ENCODE data around the gene STK38L.

Gene STK38L

GRCh38 chr12:27347779-27348178 lies 103.7 kb downstream of the STK38L start:
- H3K27ac ChIP-seq, result no peak overlapping the region
- TF ChIP-seq, protein P1, sequence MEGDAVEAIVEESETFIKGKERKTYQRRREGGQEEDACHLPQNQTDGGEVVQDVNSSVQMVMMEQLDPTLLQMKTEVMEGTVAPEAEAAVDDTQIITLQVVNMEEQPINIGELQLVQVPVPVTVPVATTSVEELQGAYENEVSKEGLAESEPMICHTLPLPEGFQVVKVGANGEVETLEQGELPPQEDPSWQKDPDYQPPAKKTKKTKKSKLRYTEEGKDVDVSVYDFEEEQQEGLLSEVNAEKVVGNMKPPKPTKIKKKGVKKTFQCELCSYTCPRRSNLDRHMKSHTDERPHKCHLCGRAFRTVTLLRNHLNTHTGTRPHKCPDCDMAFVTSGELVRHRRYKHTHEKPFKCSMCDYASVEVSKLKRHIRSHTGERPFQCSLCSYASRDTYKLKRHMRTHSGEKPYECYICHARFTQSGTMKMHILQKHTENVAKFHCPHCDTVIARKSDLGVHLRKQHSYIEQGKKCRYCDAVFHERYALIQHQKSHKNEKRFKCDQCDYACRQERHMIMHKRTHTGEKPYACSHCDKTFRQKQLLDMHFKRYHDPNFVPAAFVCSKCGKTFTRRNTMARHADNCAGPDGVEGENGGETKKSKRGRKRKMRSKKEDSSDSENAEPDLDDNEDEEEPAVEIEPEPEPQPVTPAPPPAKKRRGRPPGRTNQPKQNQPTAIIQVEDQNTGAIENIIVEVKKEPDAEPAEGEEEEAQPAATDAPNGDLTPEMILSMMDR (IDR thresholded peaks at IDR 0.05), result no peak

DNA sequence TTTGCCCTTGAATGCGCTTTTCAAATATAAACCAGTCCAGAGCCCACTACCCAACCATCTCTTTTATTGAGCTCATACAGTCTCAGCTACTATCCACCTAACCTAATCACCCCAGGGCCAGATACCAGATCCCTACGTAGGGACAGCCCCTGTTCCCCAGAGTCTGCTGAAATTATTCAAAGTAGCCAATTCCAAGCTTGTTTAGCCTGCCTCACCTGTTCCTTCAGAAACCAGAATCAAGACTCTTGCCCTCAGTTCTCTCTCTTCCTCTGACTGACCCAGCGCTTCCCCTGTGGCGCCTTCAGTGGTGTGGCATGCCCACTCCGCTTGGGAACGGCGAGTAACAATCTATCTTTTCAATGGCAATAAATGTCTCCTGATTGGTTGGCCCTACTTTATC lies 107.4 kb downstream of the STK38L start:
- no peaks in the 10 kb centered on the region for H3K27me3 ChIP-seq (ENCODE audit: control insufficient read depth, insufficient read depth, low read length)

More at GRCh38 chr12:27347779-27348178, 103.7 kb downstream of the STK38L start:
- no peaks in the 10 kb centered on the region for H3K27me3 ChIP-seq (ENCODE audit: control insufficient read depth, insufficient read depth, low read length)
- no peaks in the 10 kb centered on the region for H3K4me1 ChIP-seq
- H3K4me2 ChIP-seq (ENCODE audit: low read length), result no peak overlapping the region
- H3K79me2 ChIP-seq, result no peaks in the 10 kb centered on the region
- no peak overlapping the region for H3K4me3 ChIP-seq (ENCODE audit: low read depth, low read length)
- H3K9me3 ChIP-seq (ENCODE audit: control insufficient read depth, low read length), result no peaks in the 10 kb centered on the region
- H2AFZ ChIP-seq, result no peak overlapping the region
- no peak overlapping the region for H3K9ac ChIP-seq
- H3K36me3 ChIP-seq (ENCODE audit: control insufficient read depth, insufficient read depth, low read length), result no peaks in the 10 kb centered on the region

DNA sequence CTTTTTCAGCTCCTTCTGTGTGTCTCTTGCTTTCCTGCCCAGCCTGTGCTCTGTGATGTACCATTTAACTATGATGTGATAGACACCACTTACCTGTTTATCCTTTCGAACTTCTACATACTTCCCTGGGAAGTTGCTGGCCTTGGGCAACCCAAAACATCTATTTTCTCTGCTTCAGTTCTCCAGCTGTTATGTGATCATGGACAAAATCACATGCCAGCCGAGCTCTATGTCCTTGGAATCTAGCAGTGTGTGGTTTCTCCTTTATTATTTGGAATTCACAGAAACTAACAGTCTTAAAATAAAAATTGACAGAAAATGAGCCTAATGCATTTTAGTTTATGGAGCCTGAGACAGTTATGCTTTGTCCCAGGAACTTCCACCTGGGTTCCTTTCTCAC lies 111.4 kb downstream of the STK38L start:
- H3K4me2 ChIP-seq (ENCODE audit: low read length), result no peak overlapping the region
- no peak overlapping the region for H3K27ac ChIP-seq
- no peak overlapping the region for H3K9ac ChIP-seq
- no peaks in the 10 kb centered on the region for H3K4me1 ChIP-seq
- H3K9me3 ChIP-seq (ENCODE audit: control insufficient read depth, low read length), result no peaks in the 10 kb centered on the region
- H3K27me3 ChIP-seq (ENCODE audit: control insufficient read depth, insufficient read depth, low read length), result no peaks in the 10 kb centered on the region
- no peaks in the 10 kb centered on the region for H3K79me2 ChIP-seq
- no peak overlapping the region for H3K4me3 ChIP-seq (ENCODE audit: low read depth, low read length)
- no peak overlapping the region for H2AFZ ChIP-seq
- no peaks in the 10 kb centered on the region for H3K36me3 ChIP-seq (ENCODE audit: control insufficient read depth, insufficient read depth, low read length)
- TF ChIP-seq, protein P1 (IDR thresholded peaks at IDR 0.05), result no peak

More for the DNA sequence above, 107.4 kb downstream of the STK38L start:
- Histone ChIP-seq H3K27ac (no peak overlapping the region), H3K9ac (no peak overlapping the region), H2AFZ (no peak overlapping the region), H3K4me3 (ENCODE audit: low read depth, low read length) (no peak overlapping the region), H3K4me1 (no peaks in the 10 kb centered on the region), H3K79me2 (no peaks in the 10 kb centered on the region), H3K4me2 (ENCODE audit: low read length) (no peak overlapping the region), H3K9me3 (ENCODE audit: control insufficient read depth, low read length) (no peaks in the 10 kb centered on the region), H3K36me3 (ENCODE audit: control insufficient read depth, insufficient read depth, low read length) (no peaks in the 10 kb centered on the region)
- TF ChIP-seq, protein P1 (IDR thresholded peaks at IDR 0.05), result no peak

DNA sequence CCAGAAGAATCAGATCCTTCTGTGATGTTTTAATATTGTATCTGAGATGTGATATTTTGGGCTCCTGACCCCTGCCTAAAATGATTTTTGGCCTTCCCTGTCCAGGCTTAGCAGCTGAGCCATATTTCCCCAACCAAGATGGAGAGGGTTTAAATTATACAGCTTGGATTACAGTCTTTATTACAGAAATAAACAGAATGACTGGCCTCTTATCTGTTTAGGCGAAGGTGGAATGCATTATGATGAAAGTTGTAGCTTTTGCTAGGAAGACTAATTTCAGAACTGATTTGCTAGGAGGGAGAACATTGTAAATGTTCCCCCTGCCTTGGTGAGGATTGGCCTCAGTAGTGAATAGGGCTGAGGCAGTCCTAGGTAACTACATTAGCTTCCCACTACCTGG lies 111.9 kb downstream of the STK38L start:
- no peaks in the 10 kb centered on the region for H3K9me3 ChIP-seq (ENCODE audit: control insufficient read depth, low read length)
- H3K79me2 ChIP-seq, result no peaks in the 10 kb centered on the region
- H3K4me1 ChIP-seq, result no peaks in the 10 kb centered on the region
- no peak overlapping the region for H3K9ac ChIP-seq
- H2AFZ ChIP-seq, result no peak overlapping the region
- no peak overlapping the region for H3K27ac ChIP-seq
- H3K27me3 ChIP-seq (ENCODE audit: control insufficient read depth, insufficient read depth, low read length), result no peaks in the 10 kb centered on the region
- no peak overlapping the region for H3K4me3 ChIP-seq (ENCODE audit: low read depth, low read length)
- TF ChIP-seq, protein P1 (IDR thresholded peaks at IDR 0.05), result no peak
- no peaks in the 10 kb centered on the region for H3K36me3 ChIP-seq (ENCODE audit: control insufficient read depth, insufficient read depth, low read length)
- H3K4me2 ChIP-seq (ENCODE audit: low read length), result no peak overlapping the region

GRCh38 chr12:27359578-27360340 lies 115.7 kb downstream of the STK38L start:
- H3K9ac ChIP-seq, result no peak overlapping the region
- H3K36me3 ChIP-seq (ENCODE audit: control insufficient read depth, insufficient read depth, low read length), result no peaks in the 10 kb centered on the region
- no peak overlapping the region for H3K27ac ChIP-seq
- TF ChIP-seq, protein P1 (IDR thresholded peaks at IDR 0.05), result no peak
- H2AFZ ChIP-seq, result no peak overlapping the region
- no peaks in the 10 kb centered on the region for H3K9me3 ChIP-seq (ENCODE audit: control insufficient read depth, low read length)
- H3K4me3 ChIP-seq (ENCODE audit: low read depth, low read length), result no peak overlapping the region
- H3K4me1 ChIP-seq, result no peaks in the 10 kb centered on the region
- H3K79me2 ChIP-seq, result no peaks in the 10 kb centered on the region
- no peak overlapping the region for H3K4me2 ChIP-seq (ENCODE audit: low read length)
- no peaks in the 10 kb centered on the region for H3K27me3 ChIP-seq (ENCODE audit: control insufficient read depth, insufficient read depth, low read length)
